IMR-90 (cell line): ENCODE data around the gene HDAC8. TPM values are rescaled to one million over a fixed set of nuclear protein-coding genes. Genes with fewer than 3 reads are reported as not detected.

ENCODE experiments used
- ATAC-seq: fragments of 200-7000 bp; cut with Tn5 transposase; 2 replicates; pipeline ENCODE4 v1.9.1; 2020; ENCODE audit warnings: low read depth, mild to moderate bottlenecking, moderate library complexity
- BruUV-seq: library from RNA; stranded (reverse); fragments of 400-500 nt; replicated peaks from 2 replicates; lab custom pipeline; 2021; lab: Mats Ljungman, UMichigan
- CTCF ChIA-PET: fragments of 300-600 bp; formaldehyde crosslinking; extraction: SDS; loops from one replicate; lab custom pipeline; 2021; ENCODE audit warnings: antibody characterized with exemption; lab: Yijun Ruan, JAX
- POLR2A ChIA-PET: fragments of 300-600 bp; sonication (Branson Sonifier 250); formaldehyde crosslinking; loops from one replicate; lab custom pipeline; 2022; ENCODE audit warnings: antibody characterized with exemption; ENCODE audit not compliant: unreplicated experiment; lab: Charles Lee
- DNase-seq: peaks from one replicate; pipeline ENCODE4 v3.0.0; 2013
- H2AFZ ChIP-seq: replicated peaks from 2 replicates; pipeline ENCODE3; 2013; ENCODE audit warnings: low read length, mild to moderate bottlenecking; ENCODE audit not compliant: poor library complexity
- H2AK5ac ChIP-seq: 2 replicates; pipeline ENCODE4 v1.6.1; 2013; ENCODE audit warnings: low read depth, low read length, inconsistent platforms
- H2AK9ac ChIP-seq: replicated peaks from 2 replicates; pipeline ENCODE3; 2013; ENCODE audit warnings: mild to moderate bottlenecking, low read depth, low read length, moderate library complexity; ENCODE audit not compliant: poor library complexity
- H2BK120ac ChIP-seq: 2 replicates; pipeline ENCODE4 v1.6.1; 2013; ENCODE audit warnings: low read depth, low read length, inconsistent platforms
- H2BK15ac ChIP-seq: 3 replicates; pipeline ENCODE4 v1.6.1; 2013; ENCODE audit warnings: low read depth, low read length, inconsistent platforms
- H2BK20ac ChIP-seq: 2 replicates; pipeline ENCODE4 v1.6.1; 2013; ENCODE audit warnings: low read depth, mild to moderate bottlenecking, inconsistent platforms, low read length, moderate library complexity
- H2BK5ac ChIP-seq: 2 replicates; pipeline ENCODE4 v1.6.1; 2013; ENCODE audit warnings: mild to moderate bottlenecking, low read depth, low read length, inconsistent platforms; ENCODE audit not compliant: poor library complexity, severe bottlenecking
- H3K14ac ChIP-seq: replicated peaks from 2 replicates; pipeline ENCODE4 v1.6.1; 2013; ENCODE audit warnings: low read depth, low read length, inconsistent platforms
- H3K18ac ChIP-seq: 2 replicates; pipeline ENCODE4 v1.6.1; 2013; ENCODE audit warnings: low read depth, low read length, control low read depth
- H3K23ac ChIP-seq: 2 replicates; pipeline ENCODE4 v1.6.1; 2013; ENCODE audit warnings: low read depth, low read length, inconsistent platforms
- H3K27ac ChIP-seq: 2 replicates; pipeline ENCODE4 v1.5.1; 2013; ENCODE audit warnings: mild to moderate bottlenecking, control low read depth, low read length; ENCODE audit not compliant: insufficient read depth
- H3K27me3 ChIP-seq: 2 replicates; pipeline ENCODE4 v1.6.1; 2013; ENCODE audit warnings: low read length; ENCODE audit not compliant: control insufficient read depth, insufficient read depth
- H3K36me3 ChIP-seq: 2 replicates; pipeline ENCODE4 v1.6.1; 2013; ENCODE audit warnings: low read length, mixed read lengths; ENCODE audit not compliant: control insufficient read depth, insufficient read depth
- H3K4ac ChIP-seq: 2 replicates; pipeline ENCODE4 v1.6.1; 2013; ENCODE audit warnings: low read depth, low read length, inconsistent platforms
- H3K4me1 ChIP-seq: 2 replicates; pipeline ENCODE4 v1.6.1; 2013; ENCODE audit warnings: low read length, mixed read lengths; ENCODE audit not compliant: control insufficient read depth, insufficient read depth
- H3K4me2 ChIP-seq: 2 replicates; pipeline ENCODE4 v1.6.1; 2013; ENCODE audit warnings: low read depth, mild to moderate bottlenecking, control low read depth, low read length, moderate library complexity
- H3K4me3 ChIP-seq: 2 replicates; pipeline ENCODE4 v1.5.1; 2013; ENCODE audit warnings: low read depth, mild to moderate bottlenecking, control low read depth, low read length, moderate library complexity; ENCODE audit not compliant: insufficient read depth
- H3K56ac ChIP-seq: 2 replicates; pipeline ENCODE4 v1.6.1; 2013; ENCODE audit warnings: low read length, inconsistent platforms; ENCODE audit not compliant: insufficient read depth; ENCODE audit errors: extremely low read depth
- H3K79me1 ChIP-seq, 2 experiments: 2 replicates each; pipeline ENCODE4 v1.6.1; 2013; ENCODE audit warnings: low read length in 2 of 2, inconsistent platforms in 1 of 2, low read depth in 1 of 2
- H3K9ac ChIP-seq: 2 replicates; pipeline ENCODE4 v1.6.1; 2013; ENCODE audit warnings: low read depth, low read length, control low read depth
- H3K9me1 ChIP-seq: 2 replicates; pipeline ENCODE4 v1.6.1; 2013; ENCODE audit warnings: low read length, inconsistent platforms; ENCODE audit not compliant: insufficient read depth
- H3K9me3 ChIP-seq: 2 replicates; pipeline ENCODE4 v1.6.1; 2013; ENCODE audit warnings: low read length; ENCODE audit not compliant: control insufficient read depth, insufficient read depth
- H4K20me1 ChIP-seq: 2 replicates; pipeline ENCODE4 v1.6.1; 2013; ENCODE audit warnings: low read length, inconsistent platforms; ENCODE audit not compliant: insufficient read depth
- H4K5ac ChIP-seq: 2 replicates; pipeline ENCODE4 v1.6.1; 2013; ENCODE audit warnings: mild to moderate bottlenecking, low read depth, low read length, control low read depth
- H4K8ac ChIP-seq, 2 experiments: 2 replicates each; pipeline ENCODE4 v1.6.1; 2013; ENCODE audit warnings: low read depth in 2 of 2, low read length in 2 of 2, control low read depth in 1 of 2, inconsistent platforms in 1 of 2
- H4K91ac ChIP-seq: 2 replicates; pipeline ENCODE4 v1.6.1; 2013; ENCODE audit warnings: low read depth, low read length, inconsistent platforms; ENCODE audit not compliant: insufficient read depth
- BHLHE40 ChIP-seq: fragments of 150-350 bp; IDR thresholded peaks from 2 replicates; pipeline ENCODE4 v1.6.1; 2016; ENCODE audit warnings: mild to moderate bottlenecking, low read depth, low read length
- FOS ChIP-seq: fragments of 150-350 bp; IDR thresholded peaks from 2 replicates; pipeline ENCODE4 v1.6.1; 2016; ENCODE audit warnings: low read depth, low read length
- MAZ ChIP-seq: IDR thresholded peaks from 2 replicates; pipeline ENCODE4 v1.6.1; 2012; ENCODE audit warnings: low read depth, mild to moderate bottlenecking, low read length, improper control_type of control experiment, moderate library complexity, borderline replicate concordance
- NFE2L2 ChIP-seq: fragments of 150-350 bp; IDR thresholded peaks from 2 replicates; pipeline ENCODE4 v1.6.1; 2016; ENCODE audit warnings: low read depth, mild to moderate bottlenecking, low read length
- RFX5 ChIP-seq: IDR thresholded peaks from 2 replicates; pipeline ENCODE4 v1.8.0; 2012; ENCODE audit warnings: low read depth, mild to moderate bottlenecking, low read length, moderate library complexity
- SMC3 ChIP-seq: fragments of 150-350 bp; IDR thresholded peaks from 2 replicates; pipeline ENCODE4 v1.6.1; 2016; ENCODE audit warnings: low read depth, mild to moderate bottlenecking, antibody characterized with exemption, low read length, moderate library complexity
- WGBS, 2 experiments: methylation state at CpG; one replicate each; pipeline versions ENCODE4 v1.1.5 to v1.1.7; 2013; ENCODE audit warnings: missing lambda C conversion rate in 2 of 2; ENCODE audit not compliant: insufficient read length in 1 of 2; ENCODE audit errors: extremely low coverage in 2 of 2; 5-methylcytosine and 5-hydroxymethylcytosine counted together
- dilution Hi-C: fragments of 300-500 bp; cut with HindIII; formaldehyde crosslinking; loops from one replicate; pipeline ENCODE4 v1.14.3; 2018; ENCODE audit warnings: low sequenced_read_pairs; ENCODE audit not compliant: unreplicated experiment
- in situ Hi-C: fragments of 300-500 bp; cut with MboI; formaldehyde crosslinking; loops from 3 replicates; pipeline ENCODE4 v1.14.3; 2019; ENCODE audit warnings: low sequenced_read_pairs, inconsistent platforms, mixed read lengths
- intact Hi-C: fragments of 100-400 bp; cut with micrococcal nuclease; formaldehyde crosslinking; loops from 2 replicates; pipeline ENCODE4 v1.10.0; 2022
- polyA plus RNA-seq, 3 experiments: library from polyadenylated mRNA; depleted of rRNA; stranded (reverse); fragments of >200 nt; gene quantifications; 2 replicates each; pipeline ENCODE4 v1.2.3, GENCODE V29; 2012; ENCODE audit warnings: low replicate concordance in 1 of 3
- total RNA-seq: library from RNA; depleted of rRNA; stranded (reverse); fragments of >200 nt; gene quantifications from 2 replicates; pipeline ENCODE4 v1.2.3, GENCODE V29; 2012

Gene HDAC8
- total and polyA plus RNA-seq, 2 of the 4 experiments (the other 2 are of a cell fraction) = 16.1 to 28.5 TPM

- CTCF ChIA-PET = no interaction called here
- no TSS peak for BruUV-seq
- intact Hi-C loops = loop anchor here (10.0 kb wide), 1 partner anchor 224 kb away; no protein-coding TSS in a partner anchor
These were observed 93.8 kb downstream of the HDAC8 start for GRCh38 chrX:72478853-72479252.

More at GRCh38 chrX:72478853-72479252, 93.8 kb downstream of the HDAC8 start:
- Histone ChIP-seq H3K4me2 (no peak overlapping the region), H3K56ac (no peak overlapping the region), H2AK5ac (no peak overlapping the region), H2AFZ (no peak overlapping the region), H2BK120ac (no peak overlapping the region), H2BK15ac (no peak overlapping the region), H3K23ac (no peak overlapping the region), H3K9me3 (no peaks in the 10 kb centered on the region), H3K9me1 (0 out of 2 replicates have a peak, but pooled peaks cover 3% of the 10 kb centered on the region), H3K14ac (no peak overlapping the region), H2BK20ac (no peak overlapping the region), H3K36me3 (peaks cover 3% of the 10 kb centered on the region; the same call in 1 of the 2 replicates), H4K91ac (no peak overlapping the region), H2BK5ac (no peak overlapping the region), H3K4me3 (no peak overlapping the region), H3K27me3 (peaks cover 5% of the 10 kb centered on the region), H3K4me1 (no peaks in the 10 kb centered on the region), H3K18ac (no peak overlapping the region), H3K27ac (no peak overlapping the region), H2AK9ac (no peak overlapping the region), H3K79me1 (no peaks in the 10 kb centered on the region; a peak in 1 of 4 replicates), H4K20me1 (no peaks in the 10 kb centered on the region), H3K9ac (no peak overlapping the region), H4K8ac (no peak overlapping the region), H4K5ac (no peak overlapping the region), H3K4ac (no peak overlapping the region)
- 61% methylated on average over 6 of the region's 9 CpGs; no CpG with 5 or more reads in 1 of the 2 experiments for WGBS, 2 experiments
- in situ Hi-C loops (no loop called here), dilution Hi-C loops (no loop called here)
- no peak for DNase-seq
- no peak for TF ChIP-seq BHLHE40
- no peak for TF ChIP-seq NFE2L2
- no peak for TF ChIP-seq SMC3
- no peak for TF ChIP-seq FOS
- TF ChIP-seq RFX5 = no peak
- no peak for TF ChIP-seq MAZ
- no peak for ATAC-seq
- POLR2A ChIA-PET = no interaction called here
